COLO668 (cell line): ENCODE results near the gene TPT1.

Source experiments
- DNase-seq: peaks from one replicate; lab custom pipeline; 2025; ENCODE audit not compliant: unreplicated experiment; lab: John Stamatoyannopoulos, UW

TPT1 gene

GRCh38 chr13:45335397-45336024 is 5.5 kb downstream of the TPT1 start:
- DNase-seq: no peak

GRCh38 chr13:45333977-45334922 is 6.7 kb downstream of the TPT1 start:
- DNase-seq: no peak

GRCh38 chr13:45333251-45333976 is 7.6 kb downstream of the TPT1 start:
- no peak for DNase-seq

- DNase-seq: no peak
These were observed 8.2 kb downstream of the TPT1 start for GRCh38 chr13:45332831-45333219.

GRCh38 chr13:45332036-45332830 is 8.8 kb downstream of the TPT1 start:
- peak; percentile 36 for DNase-seq

- DNase-seq: no peak
These were observed 9.3 kb downstream of the TPT1 start for GRCh38 chr13:45331692-45332035.

- DNase-seq: no peak
These were observed 9.8 kb downstream of the TPT1 start for GRCh38 chr13:45331123-45331619.

GRCh38 chr13:45328661-45329111 is 12.3 kb downstream of the TPT1 start:
- DNase-seq: no peak

- DNase-seq: no peak
These were observed 13.6 kb downstream of the TPT1 start for GRCh38 chr13:45327253-45327955.

GRCh38 chr13:45325806-45326205 is 15.2 kb downstream of the TPT1 start:
- DNase-seq: peak; percentile 50

GRCh38 chr13:45320876-45321629 is 19.9 kb downstream of the TPT1 start:
- no peak for DNase-seq

- no peak for DNase-seq
These were observed 24.0 kb downstream of the TPT1 start for GRCh38 chr13:45316996-45317395.

GRCh38 chr13:45316338-45316737 is 24.6 kb downstream of the TPT1 start:
- no peak for DNase-seq

GRCh38 chr13:45315520-45316167 is 25.3 kb downstream of the TPT1 start:
- no peak for DNase-seq

GRCh38 chr13:45314822-45315221 is 26.2 kb downstream of the TPT1 start:
- no peak for DNase-seq

GRCh38 chr13:45310341-45311131 is 30.4 kb downstream of the TPT1 start:
- no peak for DNase-seq

GRCh38 chr13:45306966-45307365 is 34.0 kb downstream of the TPT1 start:
- no peak for DNase-seq

GRCh38 chr13:45305079-45305478 is 35.9 kb downstream of the TPT1 start:
- no peak for DNase-seq
